Activated gamma-delta T cell treated with anti-CD3 and anti-CD28 coated beads, Interleukin-2, amount 50 U/mL, for 16 hours (primary cell): ENCODE data around the gene SPARC.

Experiments used
- DNase-seq: peaks from one replicate; pipeline ENCODE4 v3.0.0-alpha.2; 2020; ENCODE audit warnings: low read depth

Gene SPARC

GRCh38 chr5:151624476-151624875 lies 62.2 kb downstream of the SPARC start:
- no peak for DNase-seq

- DNase-seq = no peak
These were observed 64.2 kb downstream of the SPARC start for GRCh38 chr5:151622367-151623088.

- no peak for DNase-seq
These were observed 66.3 kb downstream of the SPARC start for GRCh38 chr5:151620461-151620840.

GRCh38 chr5:151619812-151620460 lies 66.8 kb downstream of the SPARC start:
- no peak for DNase-seq

- DNase-seq = no peak
These were observed 67.8 kb downstream of the SPARC start for GRCh38 chr5:151618907-151619306.

- no peak for DNase-seq
These were observed 68.6 kb downstream of the SPARC start for GRCh38 chr5:151617841-151618710.

GRCh38 chr5:151617383-151617840 lies 69.3 kb downstream of the SPARC start:
- no peak for DNase-seq

- no peak for DNase-seq
These were observed 71.3 kb downstream of the SPARC start for GRCh38 chr5:151615431-151615830.

- no peak for DNase-seq
These were observed 72.2 kb downstream of the SPARC start for GRCh38 chr5:151614565-151614964.

- no peak for DNase-seq
These were observed 73.9 kb downstream of the SPARC start for GRCh38 chr5:151612689-151613427.

GRCh38 chr5:151611127-151611775 lies 75.5 kb downstream of the SPARC start:
- no peak for DNase-seq
